ENCODE data around the gene PDP2. TPM values are rescaled to one million over a fixed set of nuclear protein-coding genes. Genes with fewer than 3 reads are reported as not detected.

PDP2 gene
- polyA plus RNA-seq, 1 donor (not counting 4 experiments of a cell fraction or from before 2014, with no cell fraction given), result 18.5 TPM

- Histone ChIP-seq H4K20me1 (ENCODE audit: control insufficient read depth, extremely low read depth, insufficient read depth, low read length) (no peaks in the 10 kb centered on the region), H3K36me3 (ENCODE audit: control insufficient read depth in 2 of 2, extremely low read depth in 1 of 2, insufficient read depth in 2 of 2, low read length in 2 of 2) (peaks cover 0 to under 1% of the 10 kb centered on the region in 2 experiments), H3K4me2 (ENCODE audit: control insufficient read depth, extremely low read depth, insufficient read depth, low read depth, low read length) (no peak overlapping the region), H2AFZ (ENCODE audit: control insufficient read depth, low read length) (no peak overlapping the region), H3K9me3 (ENCODE audit: control insufficient read depth, low read depth, low read length) (no peaks in the 10 kb centered on the region), H3K4me1 (ENCODE audit: control insufficient read depth, extremely low read depth, insufficient read depth, low read length) (peaks cover 19% of the 10 kb centered on the region), H3K9ac (ENCODE audit: control insufficient read depth, extremely low read depth, insufficient read depth, low read length) (no peak overlapping the region), H3K9me1 (ENCODE audit: control insufficient read depth, extremely low read depth, insufficient read depth, low read length) (no peaks in the 10 kb centered on the region), H3K27ac (ENCODE audit: control insufficient read depth, insufficient read depth, low read length) (no peak overlapping the region), H3K27me3 (ENCODE audit: control insufficient read depth, extremely low read depth, insufficient read depth, low read length) (peaks cover 32% of the 10 kb centered on the region), H3K4me3 (ENCODE audit: control insufficient read depth in 2 of 3, extremely low read depth in 1 of 3, insufficient read depth in 2 of 3, low read depth in 1 of 3, low read length in 3 of 3) (no peak overlapping the region), H3K79me2 (ENCODE audit: control insufficient read depth, insufficient read depth, low read length) (no peaks in the 10 kb centered on the region)
- TF ChIP-seq EZH2 (IDR thresholded peaks at IDR 0.05; ENCODE audit: low read length) (no peak), CTCF (optimal IDR thresholded peaks at IDR 0.05 in 1 of 3, IDR thresholded peaks at IDR 0.05 in 1 of 3, conservative IDR thresholded peaks at IDR 0.05 in 1 of 3; ENCODE audit: extremely low read depth in 1 of 3, insufficient read depth in 2 of 3, low read length in 3 of 3) (no peak)
- peak; percentile 55 for DNase-seq (ENCODE audit: low read depth, low spot score)
- dilution Hi-C loops (cut with MboI; ENCODE audit: extremely low pct_ligation_motif_present, low sequenced_read_pairs), result no loop called here
- FAIRE-seq, result peak; percentile 26
These were observed 46.7 kb downstream of the PDP2 start for GRCh38 chr16:66926961-66927436.

- DNase-seq (ENCODE audit: low read depth, low spot score), result peak; percentile 81
- dilution Hi-C loops (cut with MboI; ENCODE audit: extremely low pct_ligation_motif_present, low sequenced_read_pairs), result no loop called here
- peak overlapping the region; percentile 4 for H3K27ac ChIP-seq (ENCODE audit: control insufficient read depth, insufficient read depth, low read length)
- FAIRE-seq, result peak; percentile 58
- no peaks in the 10 kb centered on the region for H3K9me1 ChIP-seq (ENCODE audit: control insufficient read depth, extremely low read depth, insufficient read depth, low read length)
- peaks cover 19% of the 10 kb centered on the region for H3K4me1 ChIP-seq (ENCODE audit: control insufficient read depth, extremely low read depth, insufficient read depth, low read length)
- H3K79me2 ChIP-seq (ENCODE audit: control insufficient read depth, insufficient read depth, low read length), result no peaks in the 10 kb centered on the region
- H3K4me3 ChIP-seq (ENCODE audit: control insufficient read depth in 2 of 3, extremely low read depth in 1 of 3, insufficient read depth in 2 of 3, low read depth in 1 of 3, low read length in 3 of 3), result no peak overlapping the region
- peaks cover 0 to 8% of the 10 kb centered on the region in 2 experiments for H3K36me3 ChIP-seq (ENCODE audit: control insufficient read depth in 2 of 2, extremely low read depth in 1 of 2, insufficient read depth in 2 of 2, low read length in 2 of 2)
- TF ChIP-seq CTCF (optimal IDR thresholded peaks at IDR 0.05 in 1 of 3, IDR thresholded peaks at IDR 0.05 in 1 of 3, conservative IDR thresholded peaks at IDR 0.05 in 1 of 3; ENCODE audit: extremely low read depth in 1 of 3, insufficient read depth in 2 of 3, low read length in 3 of 3) (no peak), EZH2 (IDR thresholded peaks at IDR 0.05; ENCODE audit: low read length) (no peak)
- no peaks in the 10 kb centered on the region for H4K20me1 ChIP-seq (ENCODE audit: control insufficient read depth, extremely low read depth, insufficient read depth, low read length)
- H3K9ac ChIP-seq (ENCODE audit: control insufficient read depth, extremely low read depth, insufficient read depth, low read length), result no peak overlapping the region
- no peak overlapping the region for H3K4me2 ChIP-seq (ENCODE audit: control insufficient read depth, extremely low read depth, insufficient read depth, low read depth, low read length)
- no peaks in the 10 kb centered on the region for H3K9me3 ChIP-seq (ENCODE audit: control insufficient read depth, low read depth, low read length)
- no peak overlapping the region for H2AFZ ChIP-seq (ENCODE audit: control insufficient read depth, low read length)
- peaks cover 28% of the 10 kb centered on the region for H3K27me3 ChIP-seq (ENCODE audit: control insufficient read depth, extremely low read depth, insufficient read depth, low read length)
These were observed 47.8 kb downstream of the PDP2 start for GRCh38 chr16:66927918-66928649.
